Prostate gland (tissue), 2 donors: ENCODE data around the gene FEZF1.

Experiments
- POLR2A ChIP-seq: fragments of 450-650 bp; IDR thresholded peaks from one replicate; pipeline ENCODE4 v1.6.1; 2016; ENCODE audit warnings: antibody characterized with exemption, mild to moderate bottlenecking
- POLR2AphosphoS5 ChIP-seq: sonication (generic); formaldehyde crosslinking; IDR thresholded peaks from one replicate; pipeline ENCODE4 v1.6.1; 2017; ENCODE audit warnings: antibody characterized with exemption
- TF ChIP-seq, protein P1 (sequence below), 4 experiments: fragments of 200-600 bp in 2 of 4; fragments of 450-650 bp in 2 of 4; sonication (generic) in 2 of 4; IDR thresholded peaks; 1 replicate in 3 of 4; 2 replicates in 1 of 4; pipeline ENCODE4 v1.5.1; 2016 to 2019; ENCODE audit warnings: antibody characterized with exemption in 4 of 4, mild to moderate bottlenecking in 2 of 4, moderate library complexity in 2 of 4

GRCh38 chr7:122306320-122307227 lies 2.0 kb upstream of the FEZF1 start:
- TF ChIP-seq POLR2AphosphoS5 (no peak), POLR2A (no peak)
- TF ChIP-seq, protein P1, sequence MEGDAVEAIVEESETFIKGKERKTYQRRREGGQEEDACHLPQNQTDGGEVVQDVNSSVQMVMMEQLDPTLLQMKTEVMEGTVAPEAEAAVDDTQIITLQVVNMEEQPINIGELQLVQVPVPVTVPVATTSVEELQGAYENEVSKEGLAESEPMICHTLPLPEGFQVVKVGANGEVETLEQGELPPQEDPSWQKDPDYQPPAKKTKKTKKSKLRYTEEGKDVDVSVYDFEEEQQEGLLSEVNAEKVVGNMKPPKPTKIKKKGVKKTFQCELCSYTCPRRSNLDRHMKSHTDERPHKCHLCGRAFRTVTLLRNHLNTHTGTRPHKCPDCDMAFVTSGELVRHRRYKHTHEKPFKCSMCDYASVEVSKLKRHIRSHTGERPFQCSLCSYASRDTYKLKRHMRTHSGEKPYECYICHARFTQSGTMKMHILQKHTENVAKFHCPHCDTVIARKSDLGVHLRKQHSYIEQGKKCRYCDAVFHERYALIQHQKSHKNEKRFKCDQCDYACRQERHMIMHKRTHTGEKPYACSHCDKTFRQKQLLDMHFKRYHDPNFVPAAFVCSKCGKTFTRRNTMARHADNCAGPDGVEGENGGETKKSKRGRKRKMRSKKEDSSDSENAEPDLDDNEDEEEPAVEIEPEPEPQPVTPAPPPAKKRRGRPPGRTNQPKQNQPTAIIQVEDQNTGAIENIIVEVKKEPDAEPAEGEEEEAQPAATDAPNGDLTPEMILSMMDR (IDR thresholded peaks at IDR 0.05), result no peak
